ENCODE measurements around the gene HTT-AS.

DNA sequence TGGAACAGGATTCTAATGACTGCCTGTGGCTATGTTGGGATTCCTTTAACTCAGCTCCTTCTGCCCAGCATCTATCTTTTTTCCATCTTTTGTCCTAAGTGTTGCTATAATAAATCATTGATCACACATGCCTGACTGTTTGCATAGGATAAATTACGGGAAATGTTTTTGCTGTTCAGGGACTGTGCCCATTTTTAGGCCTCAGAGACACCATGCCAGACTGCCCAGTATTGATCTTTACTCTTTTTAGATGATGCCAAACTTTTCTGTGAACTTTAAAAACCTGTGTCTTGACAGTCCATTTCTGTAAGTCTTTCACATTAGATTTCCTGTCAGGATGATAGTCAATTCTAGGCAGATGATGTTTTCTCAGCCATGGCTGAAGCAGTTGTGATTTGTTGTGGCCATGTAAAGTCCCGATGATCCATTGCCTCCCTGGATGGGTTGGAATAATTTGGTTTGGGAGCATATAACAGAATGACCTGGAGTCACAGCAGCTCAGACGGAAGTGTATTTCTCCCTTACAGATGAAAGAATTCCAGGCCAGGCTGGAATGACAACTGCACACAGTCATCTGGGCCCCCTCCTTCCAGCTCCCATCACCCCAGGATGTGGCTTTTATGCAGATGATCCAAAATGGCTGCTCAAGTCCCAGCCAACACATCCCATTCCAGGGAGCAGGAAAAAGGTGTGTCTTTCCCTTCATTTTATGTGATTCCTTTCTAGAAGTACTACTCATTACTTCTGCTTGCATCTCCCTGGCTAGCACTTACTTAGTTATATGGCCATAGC lies 3.4 kb downstream of the HTT-AS start:
- TF ChIP-seq CTCF (IDR thresholded peaks at IDR 0.05): no peak
- no peak for TF ChIP-seq POLR2A (IDR thresholded peaks at IDR 0.05)
